Endothelial cell of umbilical vein (primary cell): Measurements from ENCODE around the gene GPX7. TPM values are rescaled to one million over a fixed set of nuclear protein-coding genes. Genes with fewer than 3 reads are reported as not detected.

Experiments
- BruUV-seq: library from RNA; stranded (reverse); fragments of 400-500 nt; replicated peaks from 2 replicates; lab custom pipeline; 2021; lab: Mats Ljungman, UMichigan
- CTCF ChIA-PET: fragments of 300-600, 350-600 bp; sonication (Branson Sonifier 250); formaldehyde crosslinking; loops from one replicate; lab custom pipeline; 2021; ENCODE audit warnings: antibody characterized with exemption, inconsistent platforms; lab: Charles Lee
- POLR2A ChIA-PET: fragments of 300-600, 350-600 bp; sonication (Branson Sonifier 250); formaldehyde crosslinking; loops from one replicate; lab custom pipeline; 2021; ENCODE audit warnings: antibody characterized with exemption, inconsistent platforms; lab: Charles Lee
- DNase-seq: peaks from one replicate; pipeline ENCODE4 v3.0.0-alpha.2; 2011; ENCODE audit warnings: low read depth, low spot score
- FAIRE-seq: peaks from 2 replicates; lab custom pipeline; 2011; peaks lifted over from hg19 to GRCh38; lab: Jason Lieb, UNC
- H2AFZ ChIP-seq: 2 replicates; pipeline ENCODE4 v1.6.0; 2012; ENCODE audit warnings: low read depth, low read length, control low read depth, inconsistent platforms
- H3K27ac ChIP-seq: 2 replicates; pipeline ENCODE4 v1.5.1; 2011; ENCODE audit warnings: low read depth, mild to moderate bottlenecking, control low read depth, low read length, moderate library complexity; ENCODE audit not compliant: insufficient read depth
- H3K27me3 ChIP-seq, 2 experiments: 2 replicates each; pipeline versions ENCODE4 v1.6.0 to v1.6.1; 2011; ENCODE audit warnings: low read length in 2 of 2, mixed read lengths in 1 of 2; ENCODE audit not compliant: control insufficient read depth in 2 of 2, insufficient read depth in 2 of 2
- H3K36me3 ChIP-seq, 2 experiments: 2 replicates in 1 of 2; 3 replicates in 1 of 2; pipeline ENCODE4 v1.5.1; 2011; ENCODE audit warnings: low read length in 2 of 2, mild to moderate bottlenecking in 1 of 2, moderate library complexity in 1 of 2; ENCODE audit not compliant: control insufficient read depth in 2 of 2, insufficient read depth in 2 of 2; ENCODE audit errors: extremely low read depth in 1 of 2
- H3K4me1 ChIP-seq: 3 replicates; pipeline ENCODE4 v1.5.1; 2011; ENCODE audit warnings: mild to moderate bottlenecking, low read length; ENCODE audit not compliant: control insufficient read depth, insufficient read depth; ENCODE audit errors: extremely low read depth
- H3K4me2 ChIP-seq: 2 replicates; pipeline ENCODE4 v1.6.1; 2011; ENCODE audit warnings: low read length, control low read depth, mixed read lengths; ENCODE audit not compliant: insufficient read depth
- H3K4me3 ChIP-seq, 3 experiments: fragments of 200-600 bp in 1 of 3; sonication (generic), shearing (Covaris generic) in 1 of 3; replicated peaks in 1 of 3; 2 replicates each; pipeline ENCODE4 v1.5.1; 2011 to 2016; ENCODE audit warnings: control low read depth in 3 of 3, low read length in 3 of 3, mild to moderate bottlenecking in 2 of 3, inconsistent platforms in 1 of 3, low read depth in 1 of 3, moderate library complexity in 1 of 3; ENCODE audit not compliant: insufficient read depth in 1 of 3
- H3K79me2 ChIP-seq: 2 replicates; pipeline ENCODE4 v1.6.0; 2012; ENCODE audit warnings: low read length, inconsistent platforms; ENCODE audit not compliant: control insufficient read depth, insufficient read depth
- H3K9ac ChIP-seq: replicated peaks from 2 replicates; pipeline ENCODE3; 2011; ENCODE audit warnings: low read length, control low read depth; ENCODE audit not compliant: insufficient read depth; ENCODE audit errors: extremely low read depth
- H3K9me1 ChIP-seq: replicated peaks from 3 replicates; pipeline ENCODE4 v1.6.0; 2011; ENCODE audit warnings: mild to moderate bottlenecking, low read length; ENCODE audit not compliant: control insufficient read depth, insufficient read depth; ENCODE audit errors: extremely low read depth
- H3K9me3 ChIP-seq: replicated peaks from 2 replicates; pipeline ENCODE4 v1.5.1; 2012; ENCODE audit warnings: low read length, inconsistent platforms; ENCODE audit not compliant: control insufficient read depth, insufficient read depth
- H4K20me1 ChIP-seq: replicated peaks from 2 replicates; pipeline ENCODE3; 2011; ENCODE audit warnings: mild to moderate bottlenecking, low read length; ENCODE audit not compliant: control insufficient read depth, insufficient read depth; ENCODE audit errors: extremely low read depth
- EZH2 ChIP-seq: IDR thresholded peaks from 2 replicates; pipeline ENCODE4 v1.6.1; 2012; ENCODE audit warnings: borderline replicate concordance, low read depth, mild to moderate bottlenecking, moderate library complexity, low read length, inconsistent platforms; ENCODE audit not compliant: severe bottlenecking
- GATA2 ChIP-seq: IDR thresholded peaks from 2 replicates; pipeline ENCODE4 v1.7.0; 2011; ENCODE audit warnings: low read depth, mild to moderate bottlenecking, moderate library complexity, mixed read lengths, low read length; ENCODE audit not compliant: insufficient read length, insufficient read depth
- POLR2AphosphoS5 ChIP-seq: IDR thresholded peaks from 2 replicates; pipeline ENCODE4 v1.6.1; 2012; ENCODE audit warnings: low read depth, mild to moderate bottlenecking, control low read depth, low read length, moderate library complexity; ENCODE audit not compliant: insufficient read depth
- dilution Hi-C: fragments of 300-500 bp; cut with MboI; formaldehyde crosslinking; loops from one replicate; pipeline ENCODE4 v1.15.0; 2019; ENCODE audit warnings: low sequenced_read_pairs; ENCODE audit not compliant: extremely low pct_ligation_motif_present
- intact Hi-C: fragments of 100-400 bp; cut with micrococcal nuclease; formaldehyde crosslinking; loops from one replicate; pipeline ENCODE4 v1.10.0; 2022
- polyA plus RNA-seq, 4 experiments: library from polyadenylated mRNA; depleted of rRNA in 3 of 4; stranded (reverse) in 3 of 4; unstranded in 1 of 4; fragments of >200 nt; gene quantifications; 2 replicates each; pipeline versions ENCODE4 v1.2.1 to v1.2.3, GENCODE V29; 2011 to 2012; ENCODE audit warnings: missing spikeins in 1 of 4
- total RNA-seq: library from RNA; stranded (reverse); gene quantifications from 2 replicates; pipeline ENCODE4 v1.2.3, GENCODE V29; 2021
- TF ChIP-seq, protein P1 (sequence below): IDR thresholded peaks from 2 replicates; pipeline ENCODE4 v1.6.1; 2011; ENCODE audit not compliant: insufficient read depth, insufficient read length

The GPX7 gene
- total and polyA plus RNA-seq, 2 donors (not counting 3 experiments of a cell fraction or from before 2014, with no cell fraction given) = 8.9 to 25.7 TPM

DNA sequence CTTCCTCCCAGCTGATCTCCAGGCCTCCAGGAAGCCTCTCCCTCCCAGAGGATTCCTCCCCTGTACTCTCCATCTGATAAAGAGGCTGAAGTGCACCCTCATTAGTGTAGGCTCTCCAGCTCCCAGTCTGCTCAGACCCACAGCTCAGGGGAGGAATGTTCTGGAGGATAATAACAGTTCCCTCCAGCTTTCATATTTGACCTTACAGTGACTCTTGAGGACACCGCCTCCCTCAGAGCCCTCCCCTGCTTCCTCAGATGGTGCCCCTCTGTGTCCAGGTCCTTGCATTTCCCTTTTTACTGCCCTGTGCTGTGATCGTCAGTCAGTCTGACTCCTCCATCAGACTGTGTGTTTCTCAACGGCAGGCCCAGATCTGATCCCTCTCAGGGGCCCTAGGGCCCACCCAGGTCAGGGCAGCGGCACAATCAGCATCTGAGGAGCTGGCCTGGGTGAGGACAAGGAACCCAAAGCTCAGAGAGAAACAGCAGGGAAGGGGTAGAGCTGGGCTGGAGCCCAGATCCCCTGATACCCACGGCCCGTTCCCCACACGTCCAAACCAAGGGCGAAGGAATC lies 29.7 kb downstream of the GPX7 start:
- Histone ChIP-seq H3K4me1 (no peaks in the 10 kb centered on the region), H3K9me3 (no peaks in the 10 kb centered on the region), H3K4me2 (no peak overlapping the region), H2AFZ (no peak overlapping the region), H3K4me3 (no peak overlapping the region), H4K20me1 (no peaks in the 10 kb centered on the region), H3K9ac (no peak overlapping the region), H3K79me2 (no peaks in the 10 kb centered on the region), H3K27ac (no peak overlapping the region), H3K9me1 (no peaks in the 10 kb centered on the region), H3K27me3 (peaks cover 35 to 38% of the 10 kb centered on the region in 2 experiments), H3K36me3 (no peaks in the 10 kb centered on the region)
- FAIRE-seq = no peak
- POLR2A ChIA-PET = no interaction called here
- intact Hi-C loops = no loop called here
- TF ChIP-seq POLR2AphosphoS5 (no peak), GATA2 (no peak)
- CTCF ChIA-PET = no interaction called here
- dilution Hi-C loops = no loop called here
- no TSS peak for BruUV-seq
- DNase-seq = no peak

DNA sequence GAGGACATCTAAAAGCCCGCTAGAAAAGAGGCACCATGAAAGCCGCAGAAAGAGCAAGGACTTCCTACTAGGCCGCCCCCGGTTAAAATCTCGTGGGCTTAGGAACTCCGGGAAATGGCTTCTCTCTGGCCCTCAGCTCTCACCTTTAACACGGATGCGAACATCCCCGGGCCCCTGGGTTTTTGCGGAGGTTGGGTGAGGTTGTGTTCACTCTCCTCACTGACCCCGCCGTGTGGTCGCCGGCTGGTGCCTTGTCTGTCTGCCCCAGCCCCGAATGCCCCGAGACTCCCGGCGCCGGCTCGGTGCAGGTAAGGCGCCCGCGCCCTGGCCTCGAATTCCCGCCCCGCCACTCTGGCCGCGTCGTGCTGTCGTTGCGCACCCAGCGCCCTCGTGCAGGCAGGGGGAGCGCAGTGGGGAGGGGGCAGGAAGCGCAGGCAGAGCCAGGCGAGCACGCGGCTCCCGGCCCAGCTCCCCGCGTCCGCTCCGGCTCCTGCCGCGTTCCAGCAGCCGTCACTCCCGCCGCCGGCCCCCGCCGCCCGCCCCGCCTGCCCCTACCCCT lies 30.6 kb downstream of the GPX7 start, which contains the start of gene SHISAL2A:
Gene SHISAL2A, plus strand, starts transcription at position 437 of the 559 bp plus-strand sequence. CDS start 326 bp downstream, outside the sequence.
- dilution Hi-C loops = no loop called here
- no TSS peak for BruUV-seq
- CTCF ChIA-PET = interaction anchor here (0.7 to 2.2 kb wide), 3 partner anchors 9 to 53 kb away, joined by 4 to 6 read pairs (median 4); no protein-coding TSS in a partner anchor

More for the DNA sequence above, 30.6 kb downstream of the GPX7 start, which contains the start of gene SHISAL2A:
- Histone ChIP-seq H3K4me2 (peak within 1 kb of the TSS; percentile 35), H3K9ac (no peak within 1 kb of the TSS), H3K4me3 (peak within 1 kb of the TSS in 2 of 3 experiments; percentile 15 to 16), H3K9me3 (no peaks in the 10 kb centered on the region), H3K27me3 (peaks cover 41 to 42% of the 10 kb centered on the region in 2 experiments), H3K36me3 (no peaks in the 10 kb centered on the region), H3K9me1 (no peaks in the 10 kb centered on the region), H2AFZ (peak within 1 kb of the TSS; percentile 61), H3K4me1 (no peaks in the 10 kb centered on the region), H4K20me1 (no peaks in the 10 kb centered on the region), H3K79me2 (no peaks in the 10 kb centered on the region), H3K27ac (no peak within 1 kb of the TSS)
- POLR2A ChIA-PET = no interaction called here
- FAIRE-seq (no peak), DNase-seq (no peak)
- intact Hi-C loops = loop anchor here (1.0 kb wide), 1 partner anchor 81 kb away; no protein-coding TSS in a partner anchor
- TF ChIP-seq GATA2 (no peak), EZH2 (peak; percentile 69)
- TF ChIP-seq, protein P1, sequence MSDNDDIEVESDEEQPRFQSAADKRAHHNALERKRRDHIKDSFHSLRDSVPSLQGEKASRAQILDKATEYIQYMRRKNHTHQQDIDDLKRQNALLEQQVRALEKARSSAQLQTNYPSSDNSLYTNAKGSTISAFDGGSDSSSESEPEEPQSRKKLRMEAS = peak; percentile 53
